ENCODE measurements around the gene RERE.
A peak's percentile ranks its signal among the peaks of the same experiment; 100 is the strongest.

The RERE gene

GRCh38 chr1:8365661-8366362 lies 451.6 kb downstream of the RERE start:
- Histone ChIP-seq H3K4me1 (ENCODE audit: control insufficient read depth, insufficient read depth, low read length) (peaks cover 50% of the 10 kb centered on the region), H3K36me3 (ENCODE audit: control insufficient read depth, insufficient read depth, low read length) (peaks cover 37% of the 10 kb centered on the region), H3K27me3 (ENCODE audit: control insufficient read depth, insufficient read depth, low read length) (no peaks in the 10 kb centered on the region)

GRCh38 chr1:8364528-8365442 lies 452.7 kb downstream of the RERE start:
- Histone ChIP-seq H3K27me3 (ENCODE audit: control insufficient read depth, insufficient read depth, low read length) (no peaks in the 10 kb centered on the region), H3K4me1 (ENCODE audit: control insufficient read depth, insufficient read depth, low read length) (peaks cover 41% of the 10 kb centered on the region), H3K27ac (ENCODE audit: low read depth, low read length) (peak overlapping the region; percentile 78), H3K9ac (ENCODE audit: low read length) (no peak overlapping the region), H3K4me3 (ENCODE audit: low read length) (no peak overlapping the region), H3K36me3 (ENCODE audit: control insufficient read depth, insufficient read depth, low read length) (peaks cover 39% of the 10 kb centered on the region)

More at GRCh38 chr1:8365661-8366362, 451.6 kb downstream of the RERE start:
- Histone ChIP-seq H3K4me3 (ENCODE audit: low read length) (no peak overlapping the region), H3K27ac (ENCODE audit: low read depth, low read length) (no peak overlapping the region), H3K9ac (ENCODE audit: low read length) (no peak overlapping the region)

GRCh38 chr1:8363767-8364301 lies 453.6 kb downstream of the RERE start:
- Histone ChIP-seq H3K36me3 (ENCODE audit: control insufficient read depth, insufficient read depth, low read length) (peaks cover 48% of the 10 kb centered on the region), H3K4me1 (ENCODE audit: control insufficient read depth, insufficient read depth, low read length) (peaks cover 36% of the 10 kb centered on the region), H3K9ac (ENCODE audit: low read length) (no peak overlapping the region), H3K27ac (ENCODE audit: low read depth, low read length) (peak overlapping the region; percentile 78), H3K4me3 (ENCODE audit: low read length) (no peak overlapping the region), H3K27me3 (ENCODE audit: control insufficient read depth, insufficient read depth, low read length) (no peaks in the 10 kb centered on the region)

GRCh38 chr1:8363186-8363766 lies 454.2 kb downstream of the RERE start:
- no peak overlapping the region for H3K9ac ChIP-seq (ENCODE audit: low read length)
- no peak overlapping the region for H3K4me3 ChIP-seq (ENCODE audit: low read length)
- peak overlapping the region; percentile 78 for H3K27ac ChIP-seq (ENCODE audit: low read depth, low read length)
- H3K27me3 ChIP-seq (ENCODE audit: control insufficient read depth, insufficient read depth, low read length) = no peaks in the 10 kb centered on the region
- peaks cover 35% of the 10 kb centered on the region for H3K4me1 ChIP-seq (ENCODE audit: control insufficient read depth, insufficient read depth, low read length)
- peaks cover 53% of the 10 kb centered on the region for H3K36me3 ChIP-seq (ENCODE audit: control insufficient read depth, insufficient read depth, low read length)

GRCh38 chr1:8362701-8363101 lies 454.7 kb downstream of the RERE start:
- Histone ChIP-seq H3K36me3 (ENCODE audit: control insufficient read depth, insufficient read depth, low read length) (peaks cover 58% of the 10 kb centered on the region), H3K27me3 (ENCODE audit: control insufficient read depth, insufficient read depth, low read length) (no peaks in the 10 kb centered on the region), H3K9ac (ENCODE audit: low read length) (no peak overlapping the region), H3K4me1 (ENCODE audit: control insufficient read depth, insufficient read depth, low read length) (peaks cover 32% of the 10 kb centered on the region), H3K4me3 (ENCODE audit: low read length) (no peak overlapping the region), H3K27ac (ENCODE audit: low read depth, low read length) (no peak overlapping the region)

- peaks cover 21% of the 10 kb centered on the region for H3K4me1 ChIP-seq (ENCODE audit: control insufficient read depth, insufficient read depth, low read length)
- H3K4me3 ChIP-seq (ENCODE audit: low read length) = no peak overlapping the region
- H3K27ac ChIP-seq (ENCODE audit: low read depth, low read length) = no peak overlapping the region
- peaks cover 63% of the 10 kb centered on the region for H3K36me3 ChIP-seq (ENCODE audit: control insufficient read depth, insufficient read depth, low read length)
- H3K9ac ChIP-seq (ENCODE audit: low read length) = no peak overlapping the region
- H3K27me3 ChIP-seq (ENCODE audit: control insufficient read depth, insufficient read depth, low read length) = no peaks in the 10 kb centered on the region
These were observed 456.1 kb downstream of the RERE start for GRCh38 chr1:8361198-8361849.

- no peak overlapping the region for H3K4me3 ChIP-seq (ENCODE audit: low read length)
- H3K27ac ChIP-seq (ENCODE audit: low read depth, low read length) = no peak overlapping the region
- no peak overlapping the region for H3K9ac ChIP-seq (ENCODE audit: low read length)
- H3K4me1 ChIP-seq (ENCODE audit: control insufficient read depth, insufficient read depth, low read length) = peaks cover 16% of the 10 kb centered on the region
- H3K36me3 ChIP-seq (ENCODE audit: control insufficient read depth, insufficient read depth, low read length) = peaks cover 63% of the 10 kb centered on the region
- no peaks in the 10 kb centered on the region for H3K27me3 ChIP-seq (ENCODE audit: control insufficient read depth, insufficient read depth, low read length)
These were observed 456.8 kb downstream of the RERE start for GRCh38 chr1:8360493-8361197.

- Histone ChIP-seq H3K27me3 (ENCODE audit: control insufficient read depth, insufficient read depth, low read length) (no peaks in the 10 kb centered on the region), H3K4me3 (ENCODE audit: low read length) (no peak overlapping the region), H3K27ac (ENCODE audit: low read depth, low read length) (no peak overlapping the region), H3K9ac (ENCODE audit: low read length) (no peak overlapping the region), H3K4me1 (ENCODE audit: control insufficient read depth, insufficient read depth, low read length) (peaks cover 15% of the 10 kb centered on the region), H3K36me3 (ENCODE audit: control insufficient read depth, insufficient read depth, low read length) (peaks cover 68% of the 10 kb centered on the region)
These were observed 457.6 kb downstream of the RERE start for GRCh38 chr1:8359617-8360481.

- no peak overlapping the region for H3K27ac ChIP-seq (ENCODE audit: low read depth, low read length)
- H3K36me3 ChIP-seq (ENCODE audit: control insufficient read depth, insufficient read depth, low read length) = peaks cover 64% of the 10 kb centered on the region
- H3K4me1 ChIP-seq (ENCODE audit: control insufficient read depth, insufficient read depth, low read length) = peaks cover 9% of the 10 kb centered on the region
- H3K4me3 ChIP-seq (ENCODE audit: low read length) = no peak overlapping the region
- H3K9ac ChIP-seq (ENCODE audit: low read length) = no peak overlapping the region
- no peaks in the 10 kb centered on the region for H3K27me3 ChIP-seq (ENCODE audit: control insufficient read depth, insufficient read depth, low read length)
These were observed 458.4 kb downstream of the RERE start for GRCh38 chr1:8358897-8359616.

- Histone ChIP-seq H3K4me1 (ENCODE audit: control insufficient read depth, insufficient read depth, low read length) (peaks cover 2% of the 10 kb centered on the region), H3K27me3 (ENCODE audit: control insufficient read depth, insufficient read depth, low read length) (no peaks in the 10 kb centered on the region), H3K27ac (ENCODE audit: low read depth, low read length) (peak overlapping the region; percentile 5), H3K9ac (ENCODE audit: low read length) (no peak overlapping the region), H3K4me3 (ENCODE audit: low read length) (no peak overlapping the region), H3K36me3 (ENCODE audit: control insufficient read depth, insufficient read depth, low read length) (peaks cover 67% of the 10 kb centered on the region)
These were observed 459.1 kb downstream of the RERE start for GRCh38 chr1:8358241-8358896.

Measured in rectal smooth muscle tissue (tissue), 1 donor.